NCI-H1105 (cell line): ENCODE results near the gene DES.

ENCODE experiments used
- DNase-seq: peaks from one replicate; lab custom pipeline; 2025; lab: John Stamatoyannopoulos, UW

The DES gene

GRCh38 chr2:219453671-219454590 lies 35.8 kb downstream of the DES start:
- DNase-seq: no peak

GRCh38 chr2:219455581-219455980 lies 37.4 kb downstream of the DES start:
- DNase-seq: no peak

GRCh38 chr2:219457784-219458369 lies 39.7 kb downstream of the DES start:
- no peak for DNase-seq

- no peak for DNase-seq
Observed at GRCh38 chr2:219458996-219459395, 40.8 kb downstream of the DES start.

GRCh38 chr2:219459460-219460311 lies 41.5 kb downstream of the DES start:
- no peak for DNase-seq

- DNase-seq: no peak
Observed at GRCh38 chr2:219460424-219460926, 42.3 kb downstream of the DES start.

GRCh38 chr2:219461047-219461514 lies 42.9 kb downstream of the DES start:
- no peak for DNase-seq

- no peak for DNase-seq
Observed at GRCh38 chr2:219461669-219462068, 43.5 kb downstream of the DES start.

GRCh38 chr2:219462349-219462748 lies 44.2 kb downstream of the DES start:
- DNase-seq: no peak

- no peak for DNase-seq
Observed at GRCh38 chr2:219464286-219465032, 46.3 kb downstream of the DES start.

- DNase-seq: no peak
Observed at GRCh38 chr2:219465659-219466561, 47.7 kb downstream of the DES start.

- DNase-seq: no peak
Observed at GRCh38 chr2:219466816-219467735, 48.9 kb downstream of the DES start.

GRCh38 chr2:219467736-219468075 lies 49.5 kb downstream of the DES start:
- DNase-seq: no peak

GRCh38 chr2:219468410-219469185 lies 50.4 kb downstream of the DES start:
- DNase-seq: no peak

GRCh38 chr2:219469186-219469724 lies 51.1 kb downstream of the DES start:
- no peak for DNase-seq

GRCh38 chr2:219470429-219470828 lies 52.3 kb downstream of the DES start:
- no peak for DNase-seq

GRCh38 chr2:219471476-219472371 lies 53.5 kb downstream of the DES start:
- no peak for DNase-seq
